GM19043 (cell line): Measurements from ENCODE around the gene GPRC5D.

Experiments
- ATAC-seq: cut with Tn5 transposase; IDR thresholded peaks from one replicate; pipeline ENCODE4 v1.9.1; 2021; ENCODE audit warnings: low read depth; ENCODE audit not compliant: unreplicated experiment

The GPRC5D gene

GRCh38 chr12:12941450-12942350 is 10.3 kb downstream of the GPRC5D start:
- no peak for ATAC-seq

DNA sequence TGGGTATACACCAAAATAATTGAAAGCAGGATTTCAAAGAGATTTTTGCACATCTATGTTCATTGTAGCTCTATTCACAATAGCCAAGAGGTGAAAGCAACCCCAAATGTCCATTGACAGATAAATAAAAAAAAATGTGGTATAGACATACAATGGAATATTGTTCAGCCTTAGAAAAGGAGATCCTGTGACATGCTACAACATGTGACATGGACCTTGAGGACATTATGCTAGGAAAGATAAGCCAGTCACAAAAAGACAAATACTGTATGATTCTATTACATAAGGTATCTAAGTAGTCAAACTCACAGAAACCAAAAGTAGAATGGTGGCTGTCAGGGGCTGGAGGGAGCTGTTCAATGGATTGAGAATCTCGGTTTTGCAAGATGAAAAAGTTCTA is 12.1 kb downstream of the GPRC5D start:
- no peak for ATAC-seq

GRCh38 chr12:12938541-12938940 is 13.4 kb downstream of the GPRC5D start:
- no peak for ATAC-seq

- ATAC-seq, result no peak
Measured at GRCh38 chr12:12936983-12937491, 14.9 kb downstream of the GPRC5D start.

DNA sequence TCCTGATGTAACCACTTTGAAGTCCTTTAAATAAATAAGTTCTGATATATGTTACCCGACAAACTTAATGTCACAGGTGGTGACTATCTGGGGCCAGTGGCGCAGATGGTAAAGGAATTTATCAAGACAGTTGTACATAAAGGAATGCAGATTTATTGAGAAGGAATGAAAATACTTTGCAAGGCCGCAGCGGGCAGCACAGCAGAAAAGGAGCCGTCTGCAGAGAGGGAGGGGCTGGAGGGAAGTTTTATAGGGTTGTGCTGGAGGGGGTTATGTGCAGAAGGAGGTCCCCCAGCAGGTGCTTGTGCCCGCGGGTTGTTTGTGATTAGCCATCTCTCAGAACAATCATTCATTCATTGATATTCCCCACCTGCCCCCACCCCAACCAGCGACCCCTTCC is 17.4 kb downstream of the GPRC5D start:
- ATAC-seq, result no peak

DNA sequence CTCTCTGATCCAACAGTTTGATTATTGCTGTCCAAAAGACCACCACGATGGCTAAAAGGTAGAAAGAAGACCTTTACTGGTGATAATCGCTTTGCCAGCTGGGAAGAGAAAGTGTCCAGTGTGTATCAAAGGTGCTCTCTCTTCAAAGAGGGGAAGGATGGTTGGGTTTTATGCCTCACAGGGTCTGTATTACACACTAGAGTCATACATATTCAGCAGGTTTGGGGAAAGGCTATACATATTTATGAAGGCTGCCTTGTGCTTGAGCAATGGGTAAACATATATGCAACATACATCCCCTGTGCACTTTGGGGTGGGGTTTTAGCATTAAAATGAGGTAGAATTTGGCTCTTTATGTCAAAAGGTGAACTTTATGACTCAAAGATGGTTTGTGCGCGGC is 18.2 kb downstream of the GPRC5D start:
- no peak for ATAC-seq

DNA sequence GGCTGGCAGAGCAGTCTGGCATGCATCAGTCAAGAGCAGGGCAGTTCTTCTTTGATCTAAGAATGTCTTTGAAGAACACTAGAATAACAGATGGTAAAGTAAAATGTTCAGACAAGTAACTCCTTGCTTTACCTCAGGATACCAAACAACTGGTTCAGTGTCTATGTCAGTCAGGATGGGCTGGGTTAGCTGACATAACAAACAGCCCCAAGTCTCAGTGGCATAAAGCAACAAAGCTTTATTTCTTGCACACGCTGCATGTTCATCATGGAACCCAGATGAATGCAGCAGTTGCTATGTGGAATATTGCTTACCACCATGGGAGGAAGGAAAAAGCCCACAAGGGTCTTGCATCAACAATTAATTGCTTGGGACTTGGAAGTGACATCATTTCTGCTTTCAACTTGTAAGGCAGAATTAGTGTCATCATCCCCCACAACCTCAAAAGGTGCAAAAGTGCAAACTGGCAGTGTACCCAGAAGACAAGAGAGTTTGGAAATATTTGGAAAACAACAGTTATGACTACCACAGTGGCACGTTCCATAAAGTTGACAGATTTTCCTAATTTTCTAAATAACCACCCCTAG is 21.2 kb downstream of the GPRC5D start:
- ATAC-seq, result no peak

DNA sequence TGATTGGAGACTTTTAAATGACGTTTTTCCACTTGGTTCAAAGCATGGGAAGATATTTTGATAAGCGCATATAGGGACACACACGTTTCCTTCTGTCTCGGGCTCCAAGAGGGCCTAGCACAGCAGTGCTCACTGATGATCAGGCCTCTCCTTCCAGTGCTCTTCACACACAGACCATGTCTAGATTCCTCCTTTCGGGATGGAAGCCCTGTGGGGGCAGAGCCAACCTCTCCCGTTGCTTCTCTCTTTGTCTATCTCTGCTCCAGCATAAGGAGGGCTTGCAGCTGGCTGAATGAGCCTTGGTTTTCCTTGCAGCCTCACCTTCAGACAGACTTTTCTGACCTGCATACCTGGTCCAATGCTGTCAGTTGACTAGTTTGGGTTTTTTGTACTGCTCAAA is 22.3 kb downstream of the GPRC5D start:
- ATAC-seq, result no peak

DNA sequence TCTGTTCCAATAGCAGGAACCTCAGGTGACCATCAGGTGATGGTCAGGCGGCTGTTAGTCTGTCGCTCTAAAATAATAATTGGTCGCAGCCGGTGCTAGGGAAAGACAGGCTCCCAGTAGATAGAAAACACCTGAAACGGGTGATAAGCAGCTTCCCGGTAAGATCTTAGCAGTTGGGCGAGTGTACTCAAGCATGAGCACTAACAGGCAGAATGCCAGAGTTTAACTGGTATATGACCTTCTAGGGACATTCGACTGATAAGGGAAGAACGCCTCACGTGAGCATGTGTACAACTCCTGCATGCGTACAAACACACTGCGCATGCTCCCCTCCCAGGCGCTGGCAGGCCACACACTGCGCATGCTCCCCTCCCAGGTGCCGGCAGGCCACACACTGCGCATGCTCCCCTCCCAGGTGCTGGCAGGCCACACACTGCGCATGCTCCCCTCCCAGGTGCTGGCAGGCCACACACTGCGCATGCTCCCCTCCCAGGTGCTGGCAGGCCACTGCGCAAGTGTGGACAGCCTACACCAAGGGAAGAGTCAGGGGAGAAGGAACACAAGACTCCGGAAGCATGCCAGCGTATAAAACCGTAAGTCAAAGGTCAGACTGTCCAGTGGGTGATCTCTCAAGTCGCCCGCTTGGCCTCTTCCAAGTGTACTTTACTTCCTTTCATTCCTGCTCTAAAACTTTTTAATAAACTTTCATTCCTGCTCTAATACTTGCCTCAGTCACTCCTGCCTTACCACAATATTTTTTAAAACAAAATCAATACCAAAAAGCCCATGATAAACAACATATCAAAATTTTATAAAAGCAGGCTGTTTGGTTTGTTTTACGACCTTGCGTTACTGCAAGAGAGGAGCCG is 24.5 kb downstream of the GPRC5D start:
- ATAC-seq, result no peak

GRCh38 chr12:12926571-12927071 is 25.3 kb downstream of the GPRC5D start:
- ATAC-seq, result no peak

DNA sequence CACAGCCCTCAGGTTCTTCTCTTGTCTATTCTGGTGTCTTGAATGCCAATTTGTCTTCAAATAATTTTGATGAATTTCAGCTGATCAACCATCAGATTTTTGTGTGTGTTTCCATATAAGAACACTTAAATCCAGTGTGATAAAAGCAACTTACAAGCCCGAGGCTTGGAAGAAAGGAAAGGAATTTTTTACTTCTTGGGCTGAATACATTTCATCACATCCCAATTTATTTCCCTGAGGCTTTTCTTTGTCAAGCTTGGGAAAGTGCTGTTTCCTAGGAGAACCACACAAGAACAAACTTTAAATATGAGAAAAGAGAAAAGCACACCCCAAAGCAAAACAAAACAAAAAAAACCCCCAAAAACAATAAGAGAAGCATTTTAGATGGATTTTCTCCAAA is 26.6 kb downstream of the GPRC5D start:
- no peak for ATAC-seq

DNA sequence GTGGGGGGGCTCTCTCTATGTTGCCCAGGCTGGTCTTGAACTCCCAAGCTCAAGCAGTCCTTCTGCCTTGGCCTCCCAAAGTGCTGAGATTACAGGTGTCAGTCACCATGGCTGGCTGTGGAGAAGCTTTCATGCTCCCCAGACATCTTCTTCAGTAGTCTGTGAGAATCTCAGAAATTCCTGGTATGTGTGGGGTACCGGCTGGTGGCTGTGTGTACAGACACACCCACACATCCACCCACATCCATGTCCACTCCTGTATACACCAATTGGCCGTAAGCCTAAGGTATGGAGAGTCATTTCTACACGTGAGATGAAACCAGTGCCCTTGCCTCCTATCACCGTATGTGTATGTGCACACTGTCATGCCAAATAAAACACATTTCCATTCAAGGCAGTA is 27.8 kb downstream of the GPRC5D start:
- no peak for ATAC-seq

GRCh38 chr12:12922978-12923377 is 29.0 kb downstream of the GPRC5D start:
- no peak for ATAC-seq

GRCh38 chr12:12922191-12922616 is 29.8 kb downstream of the GPRC5D start:
- no peak for ATAC-seq

DNA sequence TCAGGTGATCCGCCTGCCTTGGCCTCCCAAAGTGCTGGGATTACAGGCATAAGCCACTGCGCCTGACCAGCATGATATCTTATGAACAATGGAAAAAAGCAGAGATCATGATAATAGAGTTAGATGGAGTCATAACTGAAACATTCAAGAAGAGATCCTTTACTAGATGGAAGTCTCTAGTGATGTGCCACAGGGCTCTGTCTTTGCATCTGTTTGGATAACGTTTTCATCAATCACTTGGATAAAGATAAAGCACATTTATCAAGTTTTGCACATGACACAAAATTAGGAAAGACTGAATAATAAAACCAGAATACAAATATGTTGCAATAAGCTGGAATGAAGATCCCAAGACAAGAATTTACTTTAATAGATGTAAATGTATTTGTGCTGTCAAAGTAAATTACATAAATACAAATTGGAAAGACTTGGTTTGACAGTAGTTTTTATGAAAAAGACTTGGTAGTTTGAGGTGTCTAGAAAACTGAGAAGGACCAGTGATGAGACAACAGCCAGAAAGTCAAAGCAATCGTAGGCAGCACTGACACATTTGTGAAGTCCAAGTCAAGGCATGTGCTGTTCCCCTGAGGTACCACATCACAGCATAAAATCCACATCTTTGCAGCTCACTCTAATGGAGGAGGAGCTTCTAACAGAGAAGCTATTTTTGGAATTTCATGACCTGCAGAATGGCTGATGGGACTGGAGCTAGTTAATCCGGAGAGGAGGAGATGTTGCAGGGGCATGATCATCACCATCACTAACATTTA is 32.1 kb downstream of the GPRC5D start:
- ATAC-seq, result no peak

GRCh38 chr12:12918781-12919389 is 33.1 kb downstream of the GPRC5D start:
- no peak for ATAC-seq

DNA sequence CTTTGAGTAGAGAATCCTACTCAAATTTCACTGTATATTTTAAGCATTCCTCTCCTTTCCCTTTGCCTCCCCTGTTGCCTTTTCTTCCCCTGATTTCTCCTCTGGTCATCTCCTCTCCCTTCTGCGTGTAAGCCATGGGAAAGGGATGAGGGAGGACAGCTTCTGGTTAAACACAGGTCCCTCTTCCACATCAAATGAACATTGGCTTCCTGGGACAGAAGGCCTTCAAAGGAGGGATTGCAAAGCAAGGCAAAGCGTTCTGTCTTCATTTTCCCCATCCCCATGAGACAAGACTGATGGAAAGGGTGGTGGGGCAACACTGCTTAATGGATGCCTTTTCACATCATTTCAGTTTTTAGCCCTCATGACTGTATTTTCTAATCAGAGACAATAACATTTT is 34.5 kb downstream of the GPRC5D start:
- ATAC-seq, result no peak

DNA sequence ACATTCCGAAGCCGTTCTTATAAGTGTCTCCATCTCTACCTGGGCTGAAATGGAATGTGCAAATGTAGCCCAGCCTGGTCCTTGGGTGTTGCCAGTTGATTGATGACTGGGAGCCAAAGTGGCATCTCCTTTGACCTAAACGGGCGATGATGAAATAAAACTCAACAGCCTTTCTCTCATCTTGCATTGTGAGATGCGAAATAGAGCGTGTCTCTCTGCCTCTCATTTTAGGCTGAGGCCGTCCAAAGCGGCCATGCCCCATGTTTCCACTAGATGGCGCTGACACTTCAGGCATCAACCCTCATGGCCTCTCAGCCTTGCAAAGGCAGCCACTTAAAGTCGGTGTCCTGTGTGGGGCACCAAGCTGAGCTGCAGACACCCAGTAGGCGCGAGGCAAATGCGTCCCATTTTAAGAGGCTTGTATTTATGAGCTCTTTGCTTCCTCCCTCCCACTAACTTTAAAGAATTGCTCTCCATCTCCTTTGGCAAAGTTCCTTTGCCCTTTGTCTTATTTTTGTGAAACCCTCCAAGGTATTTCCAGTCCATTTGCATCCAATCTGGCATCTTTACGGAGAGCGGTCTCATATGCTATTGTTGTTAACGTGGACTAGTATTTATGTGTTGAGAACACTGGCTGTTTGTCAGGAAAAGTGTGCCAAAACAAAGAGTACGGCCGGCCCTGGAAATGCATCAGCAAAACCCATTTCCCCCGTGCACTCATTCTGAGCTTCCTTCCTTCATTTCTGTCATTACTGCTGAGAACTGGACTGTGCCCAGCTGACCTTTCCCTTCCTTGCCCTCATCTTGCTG is 35.6 kb downstream of the GPRC5D start:
- ATAC-seq, result peak; percentile 88

GRCh38 chr12:12915656-12916055 is 36.3 kb downstream of the GPRC5D start:
- no peak for ATAC-seq
